GM23338 (cell line): Measurements from ENCODE around the gene MOGAT1. TPM values are rescaled to one million over a fixed set of nuclear protein-coding genes. Genes with fewer than 3 reads are reported as not detected.

Experiments used
- ATAC-seq: fragments of 200-7000 bp; cut with Tn5 transposase; 3 replicates; pipeline ENCODE4 v1.9.1; 2020
- DNase-seq: peaks from one replicate; pipeline ENCODE4 v3.0.0-alpha.2; 2015; ENCODE audit warnings: low spot score
- H2AFZ ChIP-seq: fragments of 200-600 bp; sonication (generic); 2 replicates; pipeline ENCODE4 v1.8.0; 2016; ENCODE audit warnings: antibody characterized with exemption, mild to moderate bottlenecking, moderate library complexity
- H3F3A ChIP-seq: fragments of 200-600 bp; sonication (generic); replicated peaks from 2 replicates; pipeline ENCODE4 v1.8.0; 2017; ENCODE audit warnings: antibody characterized with exemption, mixed run types, low read depth
- H3K27ac ChIP-seq: fragments of 200-600 bp; sonication (generic); 2 replicates; pipeline ENCODE4 v1.6.1; 2016; ENCODE audit warnings: low read depth
- H3K27me3 ChIP-seq: fragments of 200-600 bp; sonication (generic); 2 replicates; pipeline ENCODE4 v1.8.0; 2016; ENCODE audit warnings: mild to moderate bottlenecking, mixed run types, moderate library complexity; ENCODE audit not compliant: insufficient read depth
- H3K36me3 ChIP-seq: fragments of 200-600 bp; sonication (generic); 2 replicates; pipeline ENCODE4 v1.8.0; 2016; ENCODE audit warnings: mild to moderate bottlenecking; ENCODE audit not compliant: insufficient read depth
- H3K4me1 ChIP-seq: fragments of 200-600 bp; sonication (generic); 2 replicates; pipeline ENCODE4 v1.8.0; 2016; ENCODE audit warnings: mild to moderate bottlenecking, moderate library complexity; ENCODE audit not compliant: insufficient read depth
- H3K4me2 ChIP-seq: fragments of 200-600 bp; sonication (generic); 2 replicates; pipeline ENCODE4 v1.7.1; 2017; ENCODE audit warnings: mixed run types
- H3K4me3 ChIP-seq: fragments of 200-600 bp; sonication (generic); 2 replicates; pipeline ENCODE4 v1.6.1; 2016; ENCODE audit warnings: mixed run types
- H3K79me2 ChIP-seq: fragments of 200-600 bp; sonication (generic); replicated peaks from 2 replicates; pipeline ENCODE4 v1.8.0; 2017; ENCODE audit warnings: mild to moderate bottlenecking; ENCODE audit not compliant: insufficient read depth
- H3K9me2 ChIP-seq: fragments of 200-600 bp; sonication (generic); 2 replicates; pipeline ENCODE4 v1.8.0; 2017; ENCODE audit not compliant: insufficient read depth
- H4K20me1 ChIP-seq: fragments of 200-600 bp; sonication (generic); replicated peaks from 2 replicates; pipeline ENCODE4 v1.8.0; 2017; ENCODE audit warnings: mild to moderate bottlenecking; ENCODE audit not compliant: insufficient read depth
- H3K27ac Mint-ChIP-seq: 2 replicates; pipeline ENCODE4 v1.8.0; 2020; ENCODE audit warnings: inconsistent platforms, mild to moderate bottlenecking, moderate library complexity, mixed read lengths
- H3K27me3 Mint-ChIP-seq: 3 replicates; pipeline ENCODE4 v1.8.0; 2022; ENCODE audit warnings: low read depth, mild to moderate bottlenecking, moderate library complexity, mixed read lengths, inconsistent platforms; ENCODE audit not compliant: insufficient read depth, poor library complexity
- H3K36me3 Mint-ChIP-seq: 3 replicates; pipeline ENCODE4 v1.8.0; 2021; ENCODE audit warnings: low read depth, mild to moderate bottlenecking, inconsistent platforms, moderate library complexity, mixed read lengths
- H3K4me1 Mint-ChIP-seq: 3 replicates; pipeline ENCODE4 v1.8.0; 2020; ENCODE audit warnings: mild to moderate bottlenecking, inconsistent platforms, mixed read lengths
- H3K4me3 Mint-ChIP-seq: 3 replicates; pipeline ENCODE4 v1.8.0; 2021; ENCODE audit warnings: moderate library complexity, mild to moderate bottlenecking, inconsistent platforms, mixed read lengths
- H3K9me3 Mint-ChIP-seq: 3 replicates; pipeline ENCODE4 v1.8.0; 2020; ENCODE audit warnings: moderate library complexity, mild to moderate bottlenecking, inconsistent platforms, mixed read lengths
- CREB1 ChIP-seq: fragments of 250-450 bp; sonication (Bioruptor Pico); IDR thresholded peaks from 2 replicates; pipeline ENCODE4 v1.5.0; 2020; ENCODE audit warnings: low read depth, mild to moderate bottlenecking, moderate library complexity
- CTCF ChIP-seq, 2 experiments: fragments of 200-600 bp in 1 of 2; sonication (generic) in 1 of 2; conservative IDR thresholded peaks; 2 replicates each; pipeline versions ENCODE4 v1.5.1 to v1.6.1; 2016 to 2017; ENCODE audit warnings: antibody characterized with exemption in 2 of 2, low read depth in 2 of 2, mild to moderate bottlenecking in 2 of 2, moderate library complexity in 1 of 2
- EZH2 ChIP-seq: fragments of 200-600 bp; sonication (generic); IDR thresholded peaks from one replicate; pipeline ENCODE4 v1.8.0; 2017; ENCODE audit warnings: antibody characterized with exemption, mild to moderate bottlenecking, low read depth; ENCODE audit not compliant: unreplicated experiment
- EZH2phosphoT487 ChIP-seq: fragments of 200-600 bp; sonication (generic); IDR thresholded peaks from one replicate; pipeline ENCODE4 v1.8.1; 2018; ENCODE audit warnings: antibody characterized with exemption; ENCODE audit not compliant: unreplicated experiment
- JUNB ChIP-seq: IDR thresholded peaks from one replicate; pipeline ENCODE4 v1.6.1; 2016; ENCODE audit warnings: antibody characterized with exemption; ENCODE audit not compliant: unreplicated experiment
- NANOG ChIP-seq: IDR thresholded peaks from 2 replicates; pipeline ENCODE4 v1.6.1; 2016; ENCODE audit warnings: antibody characterized with exemption, borderline replicate concordance
- ZNF331 ChIP-seq: fragments of 250-450 bp; sonication (Bioruptor Pico); IDR thresholded peaks from 2 replicates; pipeline ENCODE4 v1.5.0; 2020; ENCODE audit warnings: low read depth, mild to moderate bottlenecking, moderate library complexity
- polyA plus RNA-seq: library from polyadenylated mRNA; unstranded; fragments of >200 nt; fragmentation: Nextera tagmentation; extraction: Ambion mirVana; gene quantifications from 2 replicates; pipeline ENCODE4 v1.2.1, GENCODE V29; 2016
- total RNA-seq: library from RNA; depleted of rRNA; stranded (reverse); fragments of >200 nt; shearing (Covaris generic); gene quantifications from 2 replicates; pipeline ENCODE4 v1.2.3, GENCODE V29; 2014
- TF ChIP-seq, protein P1 (sequence below): fragments of 250-450 bp; sonication (Bioruptor Pico); IDR thresholded peaks from 2 replicates; pipeline ENCODE4 v1.5.0; 2020; ENCODE audit warnings: mild to moderate bottlenecking, moderate library complexity

Gene MOGAT1
- total and polyA plus RNA-seq, 2 experiments from 2014 or later: 0.86 to 0.94 TPM

DNA sequence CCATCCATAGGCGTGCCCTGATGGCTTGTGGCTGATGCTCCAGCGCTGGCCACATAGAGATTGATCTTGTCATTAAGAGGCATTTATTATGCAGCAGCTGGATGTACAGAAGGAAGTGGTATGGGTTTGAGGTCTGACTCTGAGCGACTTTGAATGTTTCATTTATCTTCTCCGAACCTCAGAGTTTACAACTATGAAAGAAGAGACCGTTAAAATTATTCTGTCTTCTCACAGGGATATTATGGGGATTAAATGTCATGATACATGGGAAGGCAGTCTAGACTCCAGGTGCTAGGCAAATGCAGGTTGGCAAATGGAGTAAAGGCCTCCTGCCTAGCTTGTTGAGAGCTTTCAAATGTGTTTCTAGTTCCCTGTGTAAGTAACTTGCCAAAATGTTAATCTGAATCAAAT, 30.3 kb downstream of the MOGAT1 start:
- Histone ChIP-seq H4K20me1 (no peaks in the 10 kb centered on the region), H3K4me3 (no peak overlapping the region), H3K27ac (no peak overlapping the region), H3K27me3 (no peaks in the 10 kb centered on the region), H3K4me1 (0 out of 2 replicates have a peak, but pooled peaks cover 5% of the 10 kb centered on the region), H3F3A (no peaks in the 10 kb centered on the region), H3K9me2 (no peaks in the 10 kb centered on the region), H3K79me2 (no peaks in the 10 kb centered on the region), H3K4me2 (no peak overlapping the region), H3K36me3 (no peaks in the 10 kb centered on the region), H2AFZ (no peak overlapping the region)
- Mint-ChIP-seq H3K4me1 (peaks cover 8% of the 10 kb centered on the region), H3K36me3 (no peaks in the 10 kb centered on the region), H3K4me3 (no peak overlapping the region), H3K27ac (no peak overlapping the region), H3K9me3 (no peaks in the 10 kb centered on the region), H3K27me3 (peaks cover 2% of the 10 kb centered on the region)
- TF ChIP-seq ZNF331 (CRISPR knock-in tag) (no peak), EZH2 (no peak), CTCF (conservative IDR thresholded peaks at IDR 0.05; ENCODE audit: low read depth in 2 of 2) (no peak), EZH2phosphoT487 (no peak), JUNB (no peak), NANOG (no peak), CREB1 (CRISPR knock-in tag) (no peak)
- TF ChIP-seq, protein P1, sequence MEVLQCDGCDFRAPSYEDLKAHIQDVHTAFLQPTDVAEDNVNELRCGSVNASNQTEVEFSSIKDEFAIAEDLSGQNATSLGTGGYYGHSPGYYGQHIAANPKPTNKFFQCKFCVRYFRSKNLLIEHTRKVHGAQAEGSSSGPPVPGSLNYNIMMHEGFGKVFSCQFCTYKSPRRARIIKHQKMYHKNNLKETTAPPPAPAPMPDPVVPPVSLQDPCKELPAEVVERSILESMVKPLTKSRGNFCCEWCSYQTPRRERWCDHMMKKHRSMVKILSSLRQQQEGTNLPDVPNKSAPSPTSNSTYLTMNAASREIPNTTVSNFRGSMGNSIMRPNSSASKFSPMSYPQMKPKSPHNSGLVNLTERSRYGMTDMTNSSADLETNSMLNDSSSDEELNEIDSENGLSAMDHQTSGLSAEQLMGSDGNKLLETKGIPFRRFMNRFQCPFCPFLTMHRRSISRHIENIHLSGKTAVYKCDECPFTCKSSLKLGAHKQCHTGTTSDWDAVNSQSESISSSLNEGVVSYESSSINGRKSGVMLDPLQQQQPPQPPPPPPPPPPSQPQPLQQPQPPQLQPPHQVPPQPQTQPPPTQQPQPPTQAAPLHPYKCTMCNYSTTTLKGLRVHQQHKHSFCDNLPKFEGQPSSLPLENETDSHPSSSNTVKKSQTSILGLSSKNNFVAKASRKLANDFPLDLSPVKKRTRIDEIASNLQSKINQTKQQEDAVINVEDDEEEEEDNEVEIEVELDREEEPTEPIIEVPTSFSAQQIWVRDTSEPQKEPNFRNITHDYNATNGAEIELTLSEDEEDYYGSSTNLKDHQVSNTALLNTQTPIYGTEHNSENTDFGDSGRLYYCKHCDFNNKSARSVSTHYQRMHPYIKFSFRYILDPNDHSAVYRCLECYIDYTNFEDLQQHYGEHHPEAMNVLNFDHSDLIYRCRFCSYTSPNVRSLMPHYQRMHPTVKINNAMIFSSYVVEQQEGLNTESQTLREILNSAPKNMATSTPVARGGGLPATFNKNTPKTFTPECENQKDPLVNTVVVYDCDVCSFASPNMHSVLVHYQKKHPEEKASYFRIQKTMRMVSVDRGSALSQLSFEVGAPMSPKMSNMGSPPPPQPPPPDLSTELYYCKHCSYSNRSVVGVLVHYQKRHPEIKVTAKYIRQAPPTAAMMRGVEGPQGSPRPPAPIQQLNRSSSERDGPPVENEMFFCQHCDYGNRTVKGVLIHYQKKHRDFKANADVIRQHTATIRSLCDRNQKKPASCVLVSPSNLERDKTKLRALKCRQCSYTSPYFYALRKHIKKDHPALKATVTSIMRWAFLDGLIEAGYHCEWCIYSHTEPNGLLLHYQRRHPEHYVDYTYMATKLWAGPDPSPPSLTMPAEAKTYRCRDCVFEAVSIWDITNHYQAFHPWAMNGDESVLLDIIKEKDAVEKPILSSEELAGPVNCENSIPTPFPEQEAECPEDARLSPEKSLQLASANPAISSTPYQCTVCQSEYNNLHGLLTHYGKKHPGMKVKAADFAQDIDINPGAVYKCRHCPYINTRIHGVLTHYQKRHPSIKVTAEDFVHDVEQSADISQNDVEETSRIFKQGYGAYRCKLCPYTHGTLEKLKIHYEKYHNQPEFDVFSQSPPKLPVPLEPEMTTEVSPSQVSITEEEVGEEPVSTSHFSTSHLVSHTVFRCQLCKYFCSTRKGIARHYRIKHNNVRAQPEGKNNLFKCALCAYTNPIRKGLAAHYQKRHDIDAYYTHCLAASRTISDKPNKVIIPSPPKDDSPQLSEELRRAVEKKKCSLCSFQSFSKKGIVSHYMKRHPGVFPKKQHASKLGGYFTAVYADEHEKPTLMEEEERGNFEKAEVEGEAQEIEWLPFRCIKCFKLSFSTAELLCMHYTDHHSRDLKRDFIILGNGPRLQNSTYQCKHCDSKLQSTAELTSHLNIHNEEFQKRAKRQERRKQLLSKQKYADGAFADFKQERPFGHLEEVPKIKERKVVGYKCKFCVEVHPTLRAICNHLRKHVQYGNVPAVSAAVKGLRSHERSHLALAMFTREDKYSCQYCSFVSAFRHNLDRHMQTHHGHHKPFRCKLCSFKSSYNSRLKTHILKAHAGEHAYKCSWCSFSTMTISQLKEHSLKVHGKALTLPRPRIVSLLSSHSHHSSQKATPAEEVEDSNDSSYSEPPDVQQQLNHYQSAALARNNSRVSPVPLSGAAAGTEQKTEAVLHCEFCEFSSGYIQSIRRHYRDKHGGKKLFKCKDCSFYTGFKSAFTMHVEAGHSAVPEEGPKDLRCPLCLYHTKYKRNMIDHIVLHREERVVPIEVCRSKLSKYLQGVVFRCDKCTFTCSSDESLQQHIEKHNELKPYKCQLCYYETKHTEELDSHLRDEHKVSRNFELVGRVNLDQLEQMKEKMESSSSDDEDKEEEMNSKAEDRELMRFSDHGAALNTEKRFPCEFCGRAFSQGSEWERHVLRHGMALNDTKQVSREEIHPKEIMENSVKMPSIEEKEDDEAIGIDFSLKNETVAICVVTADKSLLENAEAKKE (CRISPR knock-in tag): no peak
- no peak for DNase-seq
- no peak for ATAC-seq
